SU-DHL-6 (cell line): ENCODE measurements around the gene GGT6.

Experiments
- H2AFZ ChIP-seq: fragments of 200-600 bp; sonication (generic); 2 replicates; pipeline ENCODE4 v1.6.1; 2014; ENCODE audit warnings: low read depth, mild to moderate bottlenecking, moderate library complexity, mixed read lengths, antibody characterized with exemption, low read length; ENCODE audit not compliant: severe bottlenecking
- H3F3A ChIP-seq: fragments of 200-600 bp; shearing (Covaris generic); 2 replicates; pipeline ENCODE4 v1.6.0; 2016; ENCODE audit warnings: antibody characterized with exemption, mild to moderate bottlenecking; ENCODE audit not compliant: insufficient read depth
- H3K27ac ChIP-seq: fragments of 200-600 bp; sonication (generic); 2 replicates; pipeline ENCODE4 v1.5.1; 2016; ENCODE audit warnings: low read depth, mild to moderate bottlenecking, low read length, moderate library complexity, mixed read lengths
- H3K27me3 ChIP-seq: fragments of 200-600 bp; sonication (generic), shearing (Covaris generic); 2 replicates; pipeline ENCODE4 v1.6.0; 2014; ENCODE audit warnings: mild to moderate bottlenecking, low read length
- H3K36me3 ChIP-seq: fragments of 200-600 bp; sonication (generic); 2 replicates; pipeline ENCODE4 v1.6.1; 2014; ENCODE audit warnings: mild to moderate bottlenecking, low read length, mixed read lengths
- H3K4me2 ChIP-seq: fragments of 300-600, 200-600 bp; shearing (Covaris generic), sonication (generic); 2 replicates; pipeline ENCODE4 v1.6.0; 2014; ENCODE audit warnings: low read length, low read depth, mild to moderate bottlenecking; ENCODE audit not compliant: poor library complexity, severe bottlenecking
- H3K4me3 ChIP-seq: fragments of 200-600 bp; sonication (generic); 2 replicates; pipeline ENCODE4 v1.5.1; 2014; ENCODE audit warnings: antibody characterized with exemption, low read length, mild to moderate bottlenecking, mixed read lengths; ENCODE audit not compliant: insufficient read depth, poor library complexity, severe bottlenecking
- H3K79me2 ChIP-seq: fragments of 200-600 bp; sonication (generic); 2 replicates; pipeline ENCODE4 v1.6.1; 2014; ENCODE audit warnings: mild to moderate bottlenecking, low read length, moderate library complexity; ENCODE audit not compliant: insufficient read depth
- H3K9ac ChIP-seq: fragments of 200-600 bp; sonication (generic); 2 replicates; pipeline ENCODE4 v1.7.0; 2014; ENCODE audit warnings: mild to moderate bottlenecking, low read length
- H3K9me2 ChIP-seq: fragments of 200-600 bp; sonication (generic); replicated peaks from 2 replicates; pipeline ENCODE4 v1.6.1; 2014; ENCODE audit warnings: low read length; ENCODE audit not compliant: insufficient read depth
- H3K9me3 ChIP-seq: fragments of 200-600 bp; sonication (generic); 2 replicates; pipeline ENCODE4 v1.6.1; 2014; ENCODE audit warnings: low read length, mixed read lengths; ENCODE audit not compliant: insufficient read depth
- H4K20me1 ChIP-seq: fragments of 200-600 bp; sonication (generic); 2 replicates; pipeline ENCODE4 v1.6.1; 2014; ENCODE audit warnings: low read depth, mild to moderate bottlenecking, antibody characterized with exemption, low read length, moderate library complexity, mixed read lengths
- EZH2phosphoT487 ChIP-seq: fragments of 200-600 bp; sonication (generic), shearing (Covaris generic); conservative IDR thresholded peaks from 2 replicates; pipeline ENCODE4 v1.6.1; 2018; ENCODE audit warnings: mild to moderate bottlenecking, antibody characterized with exemption, low read length, moderate library complexity, mixed read lengths
- TF ChIP-seq, protein P1 (sequence below): fragments of 200-600 bp; sonication (generic); IDR thresholded peaks from one replicate; pipeline ENCODE4 v1.5.1; 2017; ENCODE audit warnings: antibody characterized with exemption, mild to moderate bottlenecking, low read length, moderate library complexity; ENCODE audit not compliant: insufficient read depth, poor library complexity, severe bottlenecking

The GGT6 gene

DNA sequence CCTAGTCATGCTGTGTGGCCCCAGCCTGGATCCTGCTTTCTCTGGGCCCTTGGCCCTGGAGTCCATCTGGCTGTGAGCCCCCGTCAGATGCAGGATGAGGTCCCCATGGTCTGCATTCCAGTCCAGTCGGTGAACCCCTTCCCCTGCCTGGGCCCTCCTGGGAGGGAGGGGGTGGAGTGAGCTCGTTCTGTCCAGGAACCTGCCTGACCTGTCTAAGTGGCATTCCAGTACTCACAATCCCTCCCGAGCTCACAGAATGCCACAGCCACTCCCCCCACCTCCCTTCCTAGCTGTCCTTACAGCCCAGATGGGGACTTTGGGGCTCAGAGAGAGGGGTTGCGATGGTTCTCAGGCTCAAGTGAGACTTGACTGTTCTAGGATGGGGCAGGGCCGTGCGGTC, 46.2 kb downstream of the GGT6 start:
- 0 out of 2 replicates have a peak, but pooled peaks cover 5% of the 10 kb centered on the region for H3F3A ChIP-seq

DNA sequence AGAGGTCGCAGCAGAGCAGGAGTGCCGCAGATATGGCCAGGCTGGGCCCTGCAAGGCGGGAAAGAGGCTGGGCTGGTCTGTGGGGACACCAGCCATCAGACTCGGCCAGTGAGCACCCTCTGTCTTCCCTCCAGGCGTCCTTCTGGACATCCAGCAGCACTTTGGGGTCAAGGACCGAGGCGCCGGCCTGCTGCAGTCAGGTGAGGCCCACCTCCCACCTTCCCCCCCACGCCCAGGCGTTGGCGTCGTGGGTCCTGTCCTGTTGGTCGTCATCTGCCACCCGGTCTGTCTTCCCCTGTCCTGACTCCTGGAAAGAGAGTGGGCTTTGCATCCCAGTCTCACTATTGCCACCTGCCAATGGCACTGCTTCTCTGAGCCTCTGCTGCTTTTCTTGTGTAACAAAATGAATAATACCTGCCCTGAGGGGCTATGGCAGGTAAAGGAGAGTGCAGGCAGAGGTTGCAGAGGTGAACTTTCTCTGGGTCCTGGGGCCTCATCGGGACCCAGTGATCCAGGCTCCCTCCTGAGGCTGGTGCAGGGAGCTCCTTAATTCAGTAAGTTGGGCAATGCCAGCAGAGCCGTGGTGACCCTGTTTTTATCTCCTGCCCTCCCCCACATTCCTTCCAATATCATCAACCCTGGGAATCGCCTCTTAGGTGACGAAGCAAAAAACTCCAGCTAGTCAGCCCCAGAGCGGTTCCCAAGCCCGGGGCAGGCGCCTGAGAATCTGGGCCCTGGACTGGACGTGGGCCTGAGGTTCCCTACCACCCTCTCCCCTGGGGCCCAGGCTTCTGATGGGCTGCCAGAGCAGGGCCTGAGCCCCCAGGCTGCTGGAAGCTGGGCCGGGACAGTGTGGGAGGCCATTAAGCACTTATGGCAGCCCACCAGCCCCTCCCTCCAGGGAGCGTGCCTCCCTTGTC, 47.0 kb downstream of the GGT6 start:
- no peak overlapping the region for H2AFZ ChIP-seq

More for the DNA sequence above, 46.2 kb downstream of the GGT6 start:
- H3K9ac ChIP-seq, result no peak overlapping the region
- no peaks in the 10 kb centered on the region for H3K27me3 ChIP-seq
- no peak overlapping the region for H3K4me2 ChIP-seq
- H3K36me3 ChIP-seq, result no peaks in the 10 kb centered on the region
- no peak overlapping the region for H2AFZ ChIP-seq
- H3K27ac ChIP-seq, result no peak overlapping the region
- no peaks in the 10 kb centered on the region for H3K9me3 ChIP-seq
- TF ChIP-seq, protein P1, sequence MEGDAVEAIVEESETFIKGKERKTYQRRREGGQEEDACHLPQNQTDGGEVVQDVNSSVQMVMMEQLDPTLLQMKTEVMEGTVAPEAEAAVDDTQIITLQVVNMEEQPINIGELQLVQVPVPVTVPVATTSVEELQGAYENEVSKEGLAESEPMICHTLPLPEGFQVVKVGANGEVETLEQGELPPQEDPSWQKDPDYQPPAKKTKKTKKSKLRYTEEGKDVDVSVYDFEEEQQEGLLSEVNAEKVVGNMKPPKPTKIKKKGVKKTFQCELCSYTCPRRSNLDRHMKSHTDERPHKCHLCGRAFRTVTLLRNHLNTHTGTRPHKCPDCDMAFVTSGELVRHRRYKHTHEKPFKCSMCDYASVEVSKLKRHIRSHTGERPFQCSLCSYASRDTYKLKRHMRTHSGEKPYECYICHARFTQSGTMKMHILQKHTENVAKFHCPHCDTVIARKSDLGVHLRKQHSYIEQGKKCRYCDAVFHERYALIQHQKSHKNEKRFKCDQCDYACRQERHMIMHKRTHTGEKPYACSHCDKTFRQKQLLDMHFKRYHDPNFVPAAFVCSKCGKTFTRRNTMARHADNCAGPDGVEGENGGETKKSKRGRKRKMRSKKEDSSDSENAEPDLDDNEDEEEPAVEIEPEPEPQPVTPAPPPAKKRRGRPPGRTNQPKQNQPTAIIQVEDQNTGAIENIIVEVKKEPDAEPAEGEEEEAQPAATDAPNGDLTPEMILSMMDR, result no peak
- TF ChIP-seq EZH2phosphoT487, result no peak
- H3K4me3 ChIP-seq, result no peak overlapping the region
- no peaks in the 10 kb centered on the region for H4K20me1 ChIP-seq
- H3K9me2 ChIP-seq, result no peaks in the 10 kb centered on the region
- H3K79me2 ChIP-seq, result no peaks in the 10 kb centered on the region

DNA sequence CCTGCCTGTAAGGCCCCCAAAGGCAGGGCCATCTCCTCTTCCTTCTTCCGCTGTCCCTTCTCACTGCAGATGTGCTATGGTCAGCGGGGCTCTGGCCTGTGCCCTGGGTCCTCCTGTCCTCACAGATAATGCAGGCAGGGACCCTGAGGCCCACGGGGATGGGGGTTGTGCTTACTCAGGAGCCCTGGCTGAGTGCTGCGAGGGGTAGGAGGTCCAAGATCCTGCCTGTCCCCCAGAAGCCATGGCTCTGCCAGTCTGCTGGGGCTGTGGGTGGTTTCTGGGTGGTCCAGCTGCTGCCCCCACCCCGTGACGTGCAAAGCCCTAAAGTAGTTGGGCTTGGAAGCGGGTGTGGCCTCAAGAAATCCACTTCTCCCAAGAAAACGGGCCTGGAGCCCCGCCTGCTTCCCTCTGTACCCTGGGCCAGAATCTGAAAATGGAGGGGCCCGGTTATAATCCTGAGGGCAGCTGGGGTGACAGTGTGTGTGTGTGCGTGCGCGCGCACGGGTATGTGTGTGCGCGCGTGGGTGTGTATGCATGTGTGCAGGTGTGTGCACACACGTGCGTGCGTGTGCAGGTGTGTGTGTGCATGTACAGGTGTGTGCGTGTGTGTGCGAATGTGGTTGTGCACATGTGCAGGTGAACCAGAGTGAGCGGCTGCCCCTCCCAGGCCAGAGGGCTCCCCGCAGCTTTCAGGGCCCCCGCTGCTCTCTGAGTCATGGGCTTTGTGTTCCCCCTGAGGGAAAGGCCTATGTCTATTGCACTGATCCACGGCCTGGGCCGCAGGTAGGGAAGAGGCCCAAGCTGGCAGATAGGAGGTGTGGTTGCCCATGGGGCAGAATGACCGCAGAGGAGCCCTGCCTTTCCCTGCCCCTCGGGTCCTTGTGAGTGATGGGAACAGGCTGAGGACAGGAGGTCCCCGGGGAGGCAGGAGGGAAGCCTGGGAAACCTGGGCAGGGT, 47.9 kb downstream of the GGT6 start:
- H3K4me2 ChIP-seq, result no peak overlapping the region
- no peaks in the 10 kb centered on the region for H4K20me1 ChIP-seq
- no peaks in the 10 kb centered on the region for H3K27me3 ChIP-seq
- H2AFZ ChIP-seq, result no peak overlapping the region
- no peak overlapping the region for H3K27ac ChIP-seq
- H3K9me2 ChIP-seq, result no peaks in the 10 kb centered on the region
- no peaks in the 10 kb centered on the region for H3K36me3 ChIP-seq
- TF ChIP-seq, protein P1, result no peak
- no peak for TF ChIP-seq EZH2phosphoT487
- no peak overlapping the region for H3K4me3 ChIP-seq
- H3K9ac ChIP-seq, result no peak overlapping the region
- H3K79me2 ChIP-seq, result no peaks in the 10 kb centered on the region
- H3K9me3 ChIP-seq, result no peaks in the 10 kb centered on the region
- H3F3A ChIP-seq, result no peaks in the 10 kb centered on the region

More for the DNA sequence above, 47.0 kb downstream of the GGT6 start:
- no peaks in the 10 kb centered on the region for H3K36me3 ChIP-seq
- H3K4me3 ChIP-seq, result no peak overlapping the region
- H3K9me2 ChIP-seq, result no peaks in the 10 kb centered on the region
- H4K20me1 ChIP-seq, result no peaks in the 10 kb centered on the region
- no peak overlapping the region for H3K9ac ChIP-seq
- H3K27me3 ChIP-seq, result no peaks in the 10 kb centered on the region
- no peaks in the 10 kb centered on the region for H3K79me2 ChIP-seq
- no peak overlapping the region for H3K4me2 ChIP-seq
- 0 out of 2 replicates have a peak, but pooled peaks cover 5% of the 10 kb centered on the region for H3F3A ChIP-seq
- H3K9me3 ChIP-seq, result no peaks in the 10 kb centered on the region
- H3K27ac ChIP-seq, result no peak overlapping the region
- TF ChIP-seq EZH2phosphoT487, result no peak
- TF ChIP-seq, protein P1, result no peak
